A549 treated with dexamethasone at 1 μM for 4 hours (cell line): Measurements from ENCODE around the gene TP53TG3E. TPM values are rescaled to one million over a fixed set of nuclear protein-coding genes. Genes with fewer than 3 reads are reported as not detected.

Experiments used
- total RNA-seq: library from RNA; stranded (reverse); fragments of 200-300 nt; extraction: Qiagen RNA extraction; gene quantifications from 5 replicates; pipeline ENCODE4 v1.2.3, GENCODE V29; 2022

The TP53TG3E gene, protein sequence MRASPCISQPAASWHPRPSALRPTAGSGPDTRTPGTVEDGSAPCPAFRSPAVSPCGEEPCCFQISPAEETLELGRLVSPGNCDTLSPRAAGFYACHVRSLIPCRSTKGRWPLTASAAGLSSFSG
- total RNA-seq: not detected in 5 replicates

DNA sequence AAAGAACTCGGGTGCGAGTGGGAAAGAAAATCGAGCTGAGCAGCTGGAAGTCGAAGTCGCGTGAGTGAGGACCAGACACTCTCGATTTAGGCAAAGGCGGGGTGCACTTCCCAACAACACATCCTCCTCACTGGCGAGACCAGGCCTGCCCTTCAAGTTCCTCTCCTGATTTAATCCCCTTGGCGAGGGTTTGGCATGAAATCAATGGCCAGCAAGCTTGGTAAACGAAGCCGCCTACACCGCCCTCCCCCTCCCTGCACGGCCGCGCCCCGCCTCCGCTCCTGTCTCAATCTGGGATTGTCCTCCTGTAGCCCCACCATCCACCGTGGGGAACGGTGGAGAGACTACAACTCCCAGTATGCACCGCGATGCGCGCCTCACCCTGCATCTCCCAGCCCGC is at the start of gene TP53TG3E:
TP53TG3E (plus strand) TSS at position 301 of the 400 bp plus-strand sequence; CDS start at position 369, 68 bp downstream.

Other genes with a start within 250 kb of the TP53TG3E start
- 0.22 to 0.50 TPM (median 0.44 TPM) in 3 of 5 replicates, not detected in the others for gene TP53TG3C, start 110.1 kb upstream of the TP53TG3E start, total RNA-seq
- 0.29 to 0.61 TPM in 2 of 5 replicates, not detected in the others for gene TP53TG3B, start 56.5 kb downstream of the TP53TG3E start, total RNA-seq
- 0.05 to 0.22 TPM (median 0.07 TPM) in 5 replicates for gene TP53TG3F, start 155.3 kb downstream of the TP53TG3E start, total RNA-seq